ENCODE results near the gene SLC8A1.

GRCh38 chr2:40352703-40353099, 99.2 kb downstream of the SLC8A1 start:
- TF ChIP-seq, protein P1, sequence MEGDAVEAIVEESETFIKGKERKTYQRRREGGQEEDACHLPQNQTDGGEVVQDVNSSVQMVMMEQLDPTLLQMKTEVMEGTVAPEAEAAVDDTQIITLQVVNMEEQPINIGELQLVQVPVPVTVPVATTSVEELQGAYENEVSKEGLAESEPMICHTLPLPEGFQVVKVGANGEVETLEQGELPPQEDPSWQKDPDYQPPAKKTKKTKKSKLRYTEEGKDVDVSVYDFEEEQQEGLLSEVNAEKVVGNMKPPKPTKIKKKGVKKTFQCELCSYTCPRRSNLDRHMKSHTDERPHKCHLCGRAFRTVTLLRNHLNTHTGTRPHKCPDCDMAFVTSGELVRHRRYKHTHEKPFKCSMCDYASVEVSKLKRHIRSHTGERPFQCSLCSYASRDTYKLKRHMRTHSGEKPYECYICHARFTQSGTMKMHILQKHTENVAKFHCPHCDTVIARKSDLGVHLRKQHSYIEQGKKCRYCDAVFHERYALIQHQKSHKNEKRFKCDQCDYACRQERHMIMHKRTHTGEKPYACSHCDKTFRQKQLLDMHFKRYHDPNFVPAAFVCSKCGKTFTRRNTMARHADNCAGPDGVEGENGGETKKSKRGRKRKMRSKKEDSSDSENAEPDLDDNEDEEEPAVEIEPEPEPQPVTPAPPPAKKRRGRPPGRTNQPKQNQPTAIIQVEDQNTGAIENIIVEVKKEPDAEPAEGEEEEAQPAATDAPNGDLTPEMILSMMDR (IDR thresholded peaks at IDR 0.05; ENCODE audit: insufficient read depth, low read length) = no peak
- TF ChIP-seq SPI1 (IDR thresholded peaks at IDR 0.05; ENCODE audit: borderline replicate concordance, low read depth) = no peak

Measured in HL-60 (cell line).